Measurements from ENCODE around the gene TULP1. TPM values are rescaled to one million over a fixed set of nuclear protein-coding genes. Genes with fewer than 3 reads are reported as not detected.

The TULP1 gene
- total RNA-seq, 4 donors from 2014 or later = 0.72 to 0.83 TPM; not detected in 2

DNA sequence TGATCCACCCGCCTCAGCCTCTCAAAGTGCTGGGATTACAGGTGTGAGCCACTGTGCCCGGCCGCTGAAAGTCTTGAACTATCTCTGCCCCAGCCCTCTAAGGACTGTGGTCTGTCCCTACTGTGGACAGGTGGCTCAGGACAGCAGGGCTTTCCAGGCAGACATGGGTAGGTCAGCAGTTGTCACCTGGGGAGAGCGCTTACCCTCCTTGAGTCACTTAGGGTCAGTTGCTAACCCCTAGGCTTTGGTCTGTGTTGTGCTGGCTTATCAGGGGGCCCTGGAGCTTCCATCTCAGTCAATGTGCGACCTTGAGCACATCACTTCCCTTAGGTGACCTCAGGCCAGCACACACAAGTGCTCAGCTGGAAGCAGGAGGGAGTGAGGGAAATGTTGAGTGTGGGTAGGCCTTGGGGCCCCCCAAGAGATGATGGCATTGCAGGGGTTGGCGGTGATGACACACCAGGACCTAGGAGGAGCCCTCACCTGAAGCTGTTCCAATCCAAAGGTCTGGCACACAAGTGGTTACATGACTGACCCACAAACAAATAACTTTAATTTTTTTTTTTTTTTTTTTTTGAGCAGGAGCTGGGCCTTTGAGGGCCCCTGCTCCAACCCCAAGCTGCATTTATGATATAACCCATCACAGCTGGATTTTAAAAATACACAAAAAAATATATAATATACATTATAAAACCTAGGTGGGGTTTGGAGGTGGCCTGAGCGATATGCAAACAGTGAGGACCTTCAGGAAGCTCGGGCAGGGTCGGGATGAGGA, 39.4 kb downstream of the TULP1 start:
- H3K36me3 ChIP-seq = peaks cover 62% of the 10 kb centered on the region
- 85% methylated on average over 9 of the region's 9 CpGs for WGBS

GRCh38 chr6:35471836-35472345, 40.8 kb downstream of the TULP1 start:
- TF ChIP-seq POLR2A (IDR thresholded peaks at IDR 0.05) (no peak), POLR2AphosphoS5 (IDR thresholded peaks at IDR 0.05) (no peak), EP300 (IDR thresholded peaks at IDR 0.05) (no peak)
- TF ChIP-seq, protein P1, sequence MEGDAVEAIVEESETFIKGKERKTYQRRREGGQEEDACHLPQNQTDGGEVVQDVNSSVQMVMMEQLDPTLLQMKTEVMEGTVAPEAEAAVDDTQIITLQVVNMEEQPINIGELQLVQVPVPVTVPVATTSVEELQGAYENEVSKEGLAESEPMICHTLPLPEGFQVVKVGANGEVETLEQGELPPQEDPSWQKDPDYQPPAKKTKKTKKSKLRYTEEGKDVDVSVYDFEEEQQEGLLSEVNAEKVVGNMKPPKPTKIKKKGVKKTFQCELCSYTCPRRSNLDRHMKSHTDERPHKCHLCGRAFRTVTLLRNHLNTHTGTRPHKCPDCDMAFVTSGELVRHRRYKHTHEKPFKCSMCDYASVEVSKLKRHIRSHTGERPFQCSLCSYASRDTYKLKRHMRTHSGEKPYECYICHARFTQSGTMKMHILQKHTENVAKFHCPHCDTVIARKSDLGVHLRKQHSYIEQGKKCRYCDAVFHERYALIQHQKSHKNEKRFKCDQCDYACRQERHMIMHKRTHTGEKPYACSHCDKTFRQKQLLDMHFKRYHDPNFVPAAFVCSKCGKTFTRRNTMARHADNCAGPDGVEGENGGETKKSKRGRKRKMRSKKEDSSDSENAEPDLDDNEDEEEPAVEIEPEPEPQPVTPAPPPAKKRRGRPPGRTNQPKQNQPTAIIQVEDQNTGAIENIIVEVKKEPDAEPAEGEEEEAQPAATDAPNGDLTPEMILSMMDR (IDR thresholded peaks at IDR 0.05) = no peak
- 53% methylated on average over 7 of the region's 8 CpGs for WGBS
- Histone ChIP-seq H3K9me3 (no peaks in the 10 kb centered on the region), H3K4me1 (peaks cover 49% of the 10 kb centered on the region), H3K4me3 (peak overlapping the region; percentile 1), H3K36me3 (peaks cover 50% of the 10 kb centered on the region), H3K27me3 (no peaks in the 10 kb centered on the region), H3K27ac (peak overlapping the region; percentile 38)
- no peak for DNase-seq (ENCODE audit: low spot score in 2 of 2)

More for the DNA sequence above, 39.4 kb downstream of the TULP1 start:
- H3K4me3 ChIP-seq = no peak overlapping the region
- H3K27ac ChIP-seq = no peak overlapping the region
- H3K9me3 ChIP-seq = no peaks in the 10 kb centered on the region
- TF ChIP-seq EP300 (IDR thresholded peaks at IDR 0.05) = no peak
- TF ChIP-seq POLR2A (IDR thresholded peaks at IDR 0.05) = no peak
- TF ChIP-seq, protein P1 (IDR thresholded peaks at IDR 0.05) = no peak
- no peak for TF ChIP-seq POLR2AphosphoS5 (IDR thresholded peaks at IDR 0.05)
- H3K4me1 ChIP-seq = peaks cover 40% of the 10 kb centered on the region
- no peak for DNase-seq (ENCODE audit: low spot score in 2 of 2)
- no peaks in the 10 kb centered on the region for H3K27me3 ChIP-seq

DNA sequence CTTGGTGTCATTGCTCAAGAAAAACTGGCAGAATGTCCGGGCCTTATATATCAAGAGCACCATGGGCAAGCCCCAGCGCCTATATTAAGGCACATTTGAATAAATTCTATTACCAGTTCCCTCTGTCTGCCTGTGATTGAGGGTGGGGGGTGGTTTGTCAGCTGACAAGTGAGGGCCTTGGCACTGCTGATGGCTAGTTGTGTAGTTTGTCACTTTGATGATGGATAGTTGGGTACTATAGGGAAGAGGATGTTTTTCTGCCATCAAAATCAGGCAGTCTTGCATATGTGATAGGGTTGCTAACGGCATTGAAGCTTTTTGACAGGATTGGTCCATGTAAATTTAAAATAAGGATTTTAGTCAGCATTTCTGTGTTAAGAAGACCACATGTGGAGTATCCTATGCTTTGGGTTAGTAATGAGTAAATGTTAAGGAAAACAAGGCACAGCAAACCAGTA, 42.0 kb downstream of the TULP1 start:
- 57% methylated on average over 3 of the region's 3 CpGs for WGBS
- Histone ChIP-seq H3K4me1 (peaks cover 49% of the 10 kb centered on the region), H3K4me3 (peak overlapping the region; percentile 87), H3K9me3 (no peaks in the 10 kb centered on the region), H3K36me3 (peaks cover 55% of the 10 kb centered on the region), H3K27ac (no peak overlapping the region), H3K27me3 (no peaks in the 10 kb centered on the region)
- DNase-seq (ENCODE audit: low spot score in 2 of 2) = no peak
- TF ChIP-seq, protein P1 (IDR thresholded peaks at IDR 0.05) = no peak
- TF ChIP-seq POLR2A (IDR thresholded peaks at IDR 0.05) = no peak
- no peak for TF ChIP-seq EP300 (IDR thresholded peaks at IDR 0.05)
- TF ChIP-seq POLR2AphosphoS5 (IDR thresholded peaks at IDR 0.05) = no peak

- DNase-seq (ENCODE audit: low spot score in 2 of 2) = peak in 1 of 2 donors; percentile 65
- peak overlapping the region; percentile 95 for H3K27ac ChIP-seq
- 36% methylated on average over 16 of the region's 18 CpGs for WGBS
- H3K36me3 ChIP-seq = peaks cover 52% of the 10 kb centered on the region
- H3K27me3 ChIP-seq = no peaks in the 10 kb centered on the region
- H3K4me1 ChIP-seq = peaks cover 49% of the 10 kb centered on the region
- TF ChIP-seq POLR2A (IDR thresholded peaks at IDR 0.05) (no peak), POLR2AphosphoS5 (IDR thresholded peaks at IDR 0.05) (no peak), EP300 (IDR thresholded peaks at IDR 0.05) (no peak)
- TF ChIP-seq, protein P1 (IDR thresholded peaks at IDR 0.05) = no peak
- peak overlapping the region; percentile 87 for H3K4me3 ChIP-seq
- no peaks in the 10 kb centered on the region for H3K9me3 ChIP-seq
Observed at GRCh38 chr6:35469751-35470662, 42.7 kb downstream of the TULP1 start.

Data from suprapubic skin (tissue), 4 donors.